NCI-H2227 treated with DMSO at 0.1 percent for 48 hours (cell line): ENCODE measurements around the gene LSM7.
"Not testable (repeated sequence)": the region's sequence is repeated elsewhere in the genome, so short reads cannot be mapped to it uniquely, and the experiment has no call there.

ENCODE experiments used
- DNase-seq: peaks from one replicate; lab custom pipeline; 2025; lab: John Stamatoyannopoulos, UW

The LSM7 gene

DNA sequence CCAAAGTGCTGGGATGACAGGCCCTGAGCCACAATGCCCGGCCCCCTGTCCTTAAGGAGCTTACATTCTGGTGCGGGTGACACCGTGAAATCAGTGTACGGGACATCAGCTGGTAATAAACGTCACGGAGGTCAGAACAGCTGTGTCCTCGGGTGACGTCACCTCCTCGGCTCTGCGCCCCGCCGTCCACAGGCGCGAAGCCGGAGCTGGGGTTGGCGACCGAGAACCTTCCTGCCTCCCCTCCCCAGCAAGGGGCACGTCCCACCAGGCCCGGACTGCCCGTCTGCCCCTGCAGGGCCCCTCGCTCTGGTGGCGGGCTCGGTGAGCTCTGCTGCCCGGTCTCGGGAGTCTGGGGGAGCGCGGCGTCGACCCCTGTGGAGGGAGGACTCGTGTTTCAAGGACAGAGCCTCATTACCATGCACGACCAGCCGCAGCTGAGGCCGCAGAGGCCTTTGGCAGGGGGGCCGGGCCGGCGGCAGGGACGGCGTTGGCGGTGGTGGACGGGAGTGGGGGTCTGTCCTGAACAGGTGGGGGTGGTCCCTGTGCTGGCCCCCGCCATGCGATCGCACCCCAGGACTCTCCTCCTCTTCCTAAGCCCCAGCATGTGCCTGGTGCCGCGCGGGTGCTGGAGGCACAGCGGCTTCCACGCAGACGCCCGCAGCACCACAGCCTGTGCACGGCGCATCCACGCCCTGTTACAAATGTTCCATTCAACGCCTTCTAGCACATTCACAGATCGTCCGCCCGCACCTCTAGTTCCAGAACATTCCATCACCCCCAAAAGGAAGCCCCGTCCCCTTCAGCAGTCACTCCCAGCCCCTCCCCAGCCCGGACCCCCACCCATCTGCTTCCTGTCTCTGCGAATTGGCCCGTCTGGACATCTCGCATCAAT, 25.8 kb downstream of the LSM7 start:
- DNase-seq: no peak

DNA sequence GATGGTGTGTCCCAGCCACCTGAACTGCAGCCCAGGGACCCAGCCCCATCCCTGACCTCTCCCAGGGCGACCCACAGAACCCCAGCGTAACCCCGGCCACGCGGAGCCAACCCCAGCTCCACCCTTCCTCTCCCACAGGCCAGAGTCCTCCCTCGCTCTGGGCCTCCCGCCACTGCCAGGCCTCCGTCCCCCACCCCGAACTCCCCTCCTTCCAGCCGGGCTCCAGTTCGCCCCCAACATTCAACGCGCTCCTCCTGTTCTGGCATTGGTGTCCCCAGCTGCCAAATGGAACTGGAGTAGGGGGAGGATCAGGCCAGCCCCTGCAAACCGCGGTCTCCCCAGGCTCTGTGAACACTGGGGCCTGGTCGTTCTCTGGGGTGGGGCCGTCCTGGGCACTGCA, 27.9 kb downstream of the LSM7 start:
- DNase-seq: no peak

DNA sequence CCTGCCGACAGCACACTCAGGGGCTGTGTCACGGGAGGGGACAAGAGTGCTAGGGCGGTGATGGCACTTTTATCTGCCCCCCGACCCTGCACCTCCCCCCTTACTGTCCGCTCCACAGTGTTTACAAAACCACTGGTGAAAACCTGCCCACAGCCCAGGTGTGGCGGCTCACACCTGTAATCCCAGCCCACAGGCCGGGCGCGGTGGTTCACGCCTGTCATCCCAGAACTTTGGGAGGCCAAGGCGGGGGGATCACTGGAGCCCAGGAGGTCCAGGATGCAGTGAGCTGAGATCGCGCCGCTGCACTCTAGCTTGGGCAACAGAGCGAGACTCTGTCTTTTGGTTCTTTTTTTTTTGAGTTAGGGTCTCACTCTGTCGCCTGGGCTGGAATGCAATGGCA, 32.2 kb downstream of the LSM7 start:
- no peak for DNase-seq

DNA sequence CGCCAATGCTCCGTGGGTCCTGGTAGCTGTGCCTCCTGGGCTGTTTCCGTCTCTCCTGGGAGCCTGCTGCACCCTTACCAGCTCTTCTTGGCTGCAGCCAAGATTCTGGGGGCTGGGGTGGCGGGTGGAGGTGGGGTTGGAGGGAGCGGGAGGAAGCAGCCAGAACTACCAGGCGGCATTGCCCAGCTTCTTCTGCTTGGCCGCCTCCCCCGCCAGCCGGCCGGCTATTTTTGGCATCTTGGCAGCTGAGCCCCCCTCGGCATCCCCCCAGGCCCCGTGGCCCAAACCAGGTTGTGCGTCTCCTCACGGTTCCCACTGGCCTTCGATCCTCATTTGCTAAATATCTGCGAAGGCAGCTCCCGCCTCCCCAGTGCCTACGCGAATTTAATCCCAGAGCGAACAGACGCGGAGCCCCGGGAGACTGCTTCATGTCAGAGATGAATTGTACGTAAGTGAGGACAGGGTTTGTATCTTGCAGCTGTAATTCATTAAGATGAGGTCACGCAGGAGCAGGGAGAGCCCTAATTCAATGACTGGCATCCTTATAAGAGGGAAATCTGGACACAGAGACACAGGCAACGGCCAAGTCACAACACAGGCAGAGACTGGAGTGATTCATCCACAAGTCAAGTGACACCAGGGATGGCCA, 33.6 kb downstream of the LSM7 start:
- DNase-seq: no peak

DNA sequence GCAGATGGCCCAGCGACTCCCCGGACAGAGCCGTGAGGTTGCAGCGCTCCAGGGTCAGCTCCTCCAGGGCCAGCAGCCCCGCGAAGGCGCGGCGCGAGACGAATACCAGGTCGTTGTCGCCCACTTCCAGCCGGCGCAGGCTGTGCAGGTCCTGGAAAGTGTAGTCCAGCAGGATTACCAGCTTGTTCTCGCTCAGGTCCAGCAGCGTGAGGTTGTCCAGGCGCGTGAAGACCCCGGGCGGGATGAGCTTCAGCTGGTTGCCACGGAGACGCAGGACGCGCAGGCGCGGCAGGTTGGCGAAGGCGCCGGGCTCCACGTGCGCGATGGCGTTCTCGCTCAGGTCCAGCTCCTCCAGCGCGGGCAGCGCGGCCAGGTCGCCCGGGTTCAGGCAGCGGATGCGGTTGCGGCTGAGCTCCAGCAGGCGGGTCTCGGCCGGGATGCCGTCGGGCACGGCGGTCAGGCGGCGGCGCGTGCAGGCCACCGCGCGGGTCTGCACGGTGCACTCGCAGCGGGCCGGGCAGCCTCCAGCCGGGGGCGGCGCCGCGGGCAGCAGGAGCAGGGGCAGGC, 37.1 kb downstream of the LSM7 start:
- DNase-seq: no peak

DNA sequence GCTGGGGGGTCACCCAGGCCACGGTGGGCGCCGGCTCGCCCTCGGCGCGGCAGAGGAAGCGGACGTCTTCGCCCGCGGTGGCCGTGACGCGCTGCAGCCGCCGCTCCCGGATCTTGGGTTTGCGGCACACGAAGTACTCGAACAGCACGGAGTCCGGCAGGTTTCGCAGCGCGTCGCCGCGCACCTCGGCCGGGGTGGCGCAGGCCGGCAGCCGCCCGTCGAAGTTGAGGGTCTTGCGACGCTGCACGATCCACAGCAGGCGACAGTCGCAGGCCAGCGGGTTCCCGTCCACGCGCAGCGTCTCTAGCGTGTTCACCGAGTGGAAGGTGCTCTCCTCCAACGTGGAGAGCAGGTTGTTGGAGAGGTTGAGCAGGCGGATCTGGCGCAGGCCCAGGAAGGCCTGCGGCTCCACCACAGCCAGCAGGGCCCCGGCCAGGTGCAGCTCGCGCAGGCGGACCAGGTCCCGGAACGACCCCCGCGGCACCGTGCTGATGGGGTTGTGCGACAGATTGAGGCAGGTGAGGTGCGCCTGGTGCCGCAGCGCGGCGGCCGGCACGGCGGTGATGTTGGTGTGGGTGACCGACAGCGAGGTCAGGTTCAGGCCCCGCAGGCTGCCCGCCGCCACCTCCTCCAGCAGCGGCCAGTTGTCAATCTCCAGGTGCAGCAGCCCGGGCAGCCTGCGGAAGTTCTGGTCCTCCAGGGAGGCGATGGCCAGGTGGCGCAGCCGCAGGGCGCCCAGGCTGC, 37.8 kb downstream of the LSM7 start:
- no peak for DNase-seq

DNA sequence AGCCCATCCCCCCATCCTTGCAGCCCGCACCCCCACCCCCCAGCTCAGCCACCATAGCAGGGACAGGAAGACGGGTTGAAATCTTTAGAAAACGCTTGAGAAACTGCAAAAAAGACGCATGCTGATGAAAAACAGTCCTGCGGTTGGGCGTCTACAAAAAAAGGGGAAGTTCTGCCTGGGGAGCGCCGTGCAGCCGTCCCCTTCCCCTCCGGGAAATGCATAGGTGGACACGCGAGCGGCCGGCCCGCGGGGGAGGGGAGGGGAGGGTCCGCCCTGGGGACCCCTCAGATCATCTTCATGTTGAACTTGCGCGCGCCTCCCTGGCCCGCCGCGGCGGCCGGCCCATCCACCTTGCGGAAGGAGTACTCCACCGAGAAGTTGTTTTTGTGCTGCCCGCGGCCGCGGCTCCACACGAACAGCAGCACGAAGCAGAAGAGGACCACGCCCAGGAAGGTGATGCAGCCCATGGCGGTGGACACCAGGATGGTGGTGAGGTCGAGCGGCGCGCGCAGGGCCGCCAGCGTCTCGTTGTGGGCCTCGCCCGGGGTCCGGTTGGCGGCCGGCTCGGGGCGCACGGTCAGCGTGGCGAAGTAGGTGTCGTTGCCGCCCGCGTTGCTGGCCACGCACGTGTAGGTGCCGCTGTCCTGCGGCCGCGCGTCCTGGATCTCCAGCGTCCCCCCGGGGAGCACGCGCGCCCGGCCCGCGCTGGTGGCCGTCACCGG, 38.5 kb downstream of the LSM7 start:
- no peak for DNase-seq

DNA sequence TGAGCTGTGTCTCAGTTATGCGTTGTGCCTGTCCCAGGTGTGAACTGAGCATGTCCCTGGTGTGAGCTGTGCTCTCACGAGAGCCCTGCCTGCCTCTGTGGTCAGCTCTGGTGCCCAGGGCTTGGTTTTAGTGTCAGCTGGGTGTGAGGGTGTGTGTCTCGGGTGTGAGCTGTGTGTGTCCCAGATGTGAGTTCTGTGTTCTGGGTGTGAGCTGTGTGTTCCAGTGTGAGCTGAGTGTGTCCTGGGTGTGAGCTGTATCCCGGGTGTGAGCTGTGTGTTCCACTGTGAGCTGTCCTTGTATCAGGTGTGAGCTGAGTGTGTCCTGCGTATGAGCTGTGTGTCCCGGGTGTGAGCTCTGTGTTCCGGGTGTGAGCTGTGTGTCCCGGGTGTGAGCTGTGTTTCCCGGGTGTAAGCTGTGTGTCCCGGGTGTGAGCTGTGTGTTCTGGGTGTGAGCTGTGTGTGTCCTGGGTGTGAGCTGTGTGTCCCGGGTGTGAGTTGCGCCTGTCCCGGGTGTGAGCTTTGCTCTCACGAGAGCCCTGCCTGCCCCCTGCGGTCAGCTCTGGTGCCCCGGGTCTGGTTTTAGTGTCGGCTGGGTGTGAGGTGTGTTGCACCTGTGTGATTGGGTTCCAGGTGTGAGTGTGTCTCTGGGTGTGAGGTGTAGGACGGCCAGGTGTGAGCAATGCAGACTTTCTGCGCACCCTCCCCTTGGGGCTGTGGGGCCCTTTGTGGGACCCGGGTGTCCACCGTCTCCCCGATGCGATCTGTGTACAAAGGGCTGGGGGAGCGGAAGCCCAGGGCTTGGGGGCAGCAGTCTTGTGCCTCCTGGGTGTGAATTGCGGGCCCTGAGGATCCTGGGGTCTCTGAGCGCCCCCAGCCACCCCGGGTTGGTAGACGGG, 39.3 kb downstream of the LSM7 start:
- no peak for DNase-seq

DNA sequence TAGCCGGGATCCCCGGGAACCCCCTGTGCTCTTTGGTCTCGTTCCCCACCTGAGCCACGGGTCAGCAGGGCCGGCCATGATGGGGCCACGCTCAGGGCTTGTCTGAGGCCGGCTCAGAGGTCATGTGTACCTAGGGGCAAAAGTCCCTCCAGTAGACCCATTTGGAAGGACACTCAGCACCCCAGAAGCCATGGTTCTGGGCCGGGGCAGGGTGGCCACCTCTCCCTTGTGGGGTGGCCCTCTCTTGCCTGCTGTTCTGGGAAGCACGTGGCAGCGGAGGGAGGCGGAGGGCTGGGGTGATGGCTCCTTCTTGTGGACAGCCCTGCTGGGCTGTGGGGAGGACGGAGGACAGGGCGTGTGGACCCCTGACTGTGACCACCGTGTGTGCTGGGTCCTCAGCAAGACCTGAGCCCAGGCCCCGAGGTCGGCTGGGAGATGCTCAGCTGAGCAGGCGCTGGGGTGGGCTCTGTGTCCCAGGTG, 40.0 kb downstream of the LSM7 start:
- DNase-seq: peak; percentile 27

DNA sequence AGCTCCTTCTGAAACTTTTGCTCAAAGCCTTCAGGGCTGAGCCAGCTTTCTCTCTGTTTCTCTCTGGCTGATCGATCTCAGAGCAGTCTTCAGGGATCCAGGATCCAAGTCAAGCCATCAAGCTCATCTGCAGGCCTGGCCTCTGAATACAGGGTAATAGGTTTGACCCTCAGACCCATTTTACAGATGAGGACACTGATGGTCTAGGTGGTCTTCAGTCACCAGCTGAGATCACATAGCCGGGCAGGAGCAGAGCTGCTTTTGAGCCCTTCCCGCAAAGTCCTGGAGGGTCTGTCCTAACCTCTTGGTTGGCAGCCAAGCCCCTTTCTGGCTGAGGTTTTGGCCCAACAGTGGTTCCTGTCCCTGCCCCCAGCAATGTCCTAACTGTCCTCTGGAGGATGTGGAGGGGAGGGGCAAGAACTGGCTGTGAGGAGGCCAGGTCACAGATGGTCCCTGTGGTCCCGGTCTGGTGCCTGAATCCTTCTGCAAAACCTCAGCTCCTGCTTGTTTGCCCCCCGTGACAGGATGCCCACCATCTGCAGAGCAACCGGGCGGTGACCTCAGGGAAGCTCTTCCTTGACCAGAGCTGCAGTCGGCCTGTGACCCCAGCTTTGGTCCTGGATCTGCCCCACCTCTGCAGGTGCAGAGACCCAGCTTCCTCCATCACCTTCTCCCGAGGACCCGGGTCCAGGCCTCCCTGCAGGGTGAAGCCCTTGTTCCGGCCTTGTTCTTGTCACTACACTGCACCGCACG, 40.6 kb downstream of the LSM7 start:
- DNase-seq: no peak

DNA sequence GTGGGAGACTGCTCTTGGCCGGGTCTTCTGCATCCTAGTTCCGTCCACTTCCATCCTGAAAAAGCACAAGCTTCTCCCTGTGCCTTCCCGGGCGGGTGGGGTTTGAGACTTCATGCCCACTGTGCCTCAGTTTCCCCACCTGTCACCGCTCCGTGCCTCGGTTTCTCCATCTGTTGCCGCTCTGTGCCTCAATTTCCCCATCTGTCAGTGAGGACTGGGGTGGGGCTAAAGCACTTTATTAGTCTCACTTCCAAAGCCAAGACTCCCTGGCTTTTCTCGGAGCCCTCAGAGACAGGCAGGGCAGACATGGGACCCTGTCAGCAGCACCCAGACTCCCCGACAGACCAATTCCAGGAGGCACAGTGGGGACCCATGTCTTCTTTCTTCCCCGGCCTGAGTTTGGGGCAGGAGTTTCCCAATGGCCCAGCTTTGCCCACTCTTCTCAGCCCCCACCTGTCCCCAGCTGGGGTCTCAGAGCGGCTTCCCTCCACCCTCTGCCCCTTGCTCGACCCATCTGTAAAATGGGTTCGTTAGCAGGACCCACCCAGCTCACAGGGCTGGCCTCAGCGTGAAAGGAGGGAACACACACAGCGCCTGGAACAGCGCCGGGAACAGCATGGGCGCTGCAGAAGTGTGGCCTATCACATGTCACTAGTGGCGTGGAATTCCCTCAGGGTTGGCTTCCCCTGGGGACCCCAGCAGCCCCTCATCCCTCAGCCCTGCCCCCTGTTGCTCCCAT, 41.8 kb downstream of the LSM7 start:
- DNase-seq: no peak

DNA sequence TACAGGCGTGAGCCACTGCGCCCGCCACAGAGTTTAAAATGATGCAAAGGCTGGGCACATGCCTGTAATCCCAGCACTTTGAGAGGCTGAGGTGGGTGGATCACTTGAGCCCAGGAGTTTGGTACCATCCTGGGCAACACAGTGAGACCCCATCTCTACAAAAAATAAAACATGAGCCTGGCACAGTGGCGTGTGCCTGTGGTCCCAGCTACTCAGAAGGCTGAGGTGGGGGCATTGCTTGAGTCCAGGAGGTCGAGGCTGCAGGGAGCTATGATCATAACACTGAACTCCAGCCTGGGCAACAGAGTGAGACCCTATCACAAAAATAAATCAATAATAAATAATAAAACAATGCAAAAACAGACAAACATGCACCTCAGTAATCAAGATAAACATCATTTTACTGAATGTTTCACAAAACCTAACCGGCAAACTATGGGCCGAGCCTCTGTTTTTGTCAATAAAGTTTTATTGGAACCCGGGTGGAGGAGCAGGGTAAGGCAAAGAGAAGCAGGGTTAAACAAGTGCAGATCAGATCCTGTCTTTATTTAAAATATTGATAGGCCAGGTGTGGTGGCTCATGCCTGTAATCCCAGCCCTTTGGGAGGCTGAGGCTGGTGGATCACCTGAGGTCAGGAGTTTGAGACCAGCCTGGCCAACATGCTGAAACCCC, 44.4 kb downstream of the LSM7 start:
- no peak for DNase-seq

DNA sequence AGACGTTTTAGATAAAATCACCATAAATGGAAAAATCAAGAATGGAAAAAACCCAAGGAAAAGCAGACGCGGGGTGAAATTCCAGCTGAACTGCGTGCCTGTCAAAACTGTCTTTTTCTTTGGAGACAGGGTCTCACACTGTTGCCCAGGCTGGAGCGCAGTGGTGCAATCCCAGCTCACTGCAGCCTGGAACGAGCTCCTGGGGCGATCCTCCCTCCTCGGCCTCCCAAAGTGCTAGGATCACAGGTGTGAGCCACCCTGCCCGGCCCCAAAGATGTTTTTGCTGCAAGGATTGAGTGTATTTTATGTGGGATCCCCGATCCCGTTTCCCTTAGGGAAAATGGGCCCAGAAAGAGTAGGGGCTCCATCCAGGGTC, 45.5 kb downstream of the LSM7 start:
- DNase-seq: no peak

DNA sequence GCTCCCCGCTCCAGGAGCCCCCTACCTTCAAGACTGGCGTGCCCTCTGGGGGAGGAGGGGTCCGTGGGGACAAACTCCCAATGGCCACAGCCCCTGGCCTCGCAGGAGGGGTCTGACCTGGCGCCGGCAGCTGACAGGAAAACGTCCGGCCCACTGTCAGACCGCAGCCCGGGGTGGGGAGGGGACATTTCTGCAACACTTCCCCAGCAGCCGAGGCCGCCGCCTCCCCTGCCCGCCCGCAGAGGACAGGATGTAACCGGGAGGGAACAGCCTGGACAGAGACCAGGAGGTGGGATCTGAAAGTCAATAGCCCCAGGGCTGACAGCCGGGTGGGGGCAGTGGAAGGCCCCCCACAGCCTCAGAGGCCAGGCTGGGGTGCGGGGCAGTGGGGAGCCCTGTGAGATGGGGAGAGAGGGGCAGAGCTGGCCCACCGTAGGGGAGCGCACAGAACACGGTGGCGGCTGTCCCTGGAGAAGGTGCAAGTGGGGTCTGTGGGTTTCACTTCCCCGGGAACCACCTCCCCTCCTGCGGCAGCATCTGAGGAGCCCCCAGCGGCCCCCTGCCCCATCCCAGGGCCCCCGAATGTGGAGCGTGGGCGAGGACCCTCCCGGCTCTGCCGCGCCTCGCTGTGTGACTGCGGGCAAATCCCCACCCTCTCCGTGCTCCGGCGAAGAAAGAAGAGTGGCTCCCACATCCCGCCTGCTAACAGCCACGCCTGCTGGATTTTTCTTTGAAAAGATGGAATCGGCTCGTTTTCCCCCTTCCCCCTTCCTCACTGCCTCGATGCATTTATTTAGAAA, 46.1 kb downstream of the LSM7 start, which contains the start of gene PEAK3:
Gene PEAK3 (minus strand): TSS at position 114 of the 800 bp plus-strand sequence. CDS start 1,244 bp downstream, outside the sequence.
- DNase-seq: no peak

DNA sequence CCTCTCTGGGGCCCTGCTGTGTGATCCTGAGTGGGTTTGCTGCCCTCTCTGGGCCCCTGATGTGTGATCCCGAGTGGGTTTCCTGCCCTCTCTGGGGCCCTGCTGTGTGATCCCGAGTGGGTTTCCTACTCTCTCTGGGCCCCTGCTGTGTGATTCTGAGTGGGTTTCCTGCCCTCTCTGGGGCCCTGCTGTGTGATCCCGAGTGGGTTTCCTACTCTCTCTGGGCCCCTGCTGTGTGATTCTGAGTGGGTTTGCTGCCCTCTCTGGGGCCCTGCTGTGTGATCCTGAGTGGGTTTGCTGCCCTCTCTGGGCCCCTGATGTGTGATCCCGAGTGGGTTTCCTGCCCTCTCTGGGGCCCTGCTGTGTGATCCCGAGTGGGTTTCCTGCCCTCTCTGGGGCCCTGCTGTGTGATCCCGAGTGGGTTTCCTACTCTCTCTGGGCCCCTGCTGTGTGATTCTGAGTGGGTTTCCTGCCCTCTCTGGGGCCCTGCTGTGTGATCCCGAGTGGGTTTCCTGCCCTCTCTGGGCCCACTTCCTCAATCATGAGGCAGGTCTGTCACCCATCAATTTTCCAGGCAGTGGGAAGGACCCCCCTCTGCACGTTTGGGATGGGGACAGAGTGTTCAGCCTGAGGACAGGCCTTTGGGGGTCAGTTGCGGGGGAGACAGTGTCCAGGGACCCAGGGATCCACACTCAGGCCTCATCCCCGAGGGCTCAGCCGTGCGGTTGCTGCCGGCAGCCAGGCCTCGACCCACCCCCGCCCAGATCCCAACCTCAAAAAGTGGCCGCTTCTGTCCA, 46.9 kb downstream of the LSM7 start:
- not testable (repeated sequence) for DNase-seq

DNA sequence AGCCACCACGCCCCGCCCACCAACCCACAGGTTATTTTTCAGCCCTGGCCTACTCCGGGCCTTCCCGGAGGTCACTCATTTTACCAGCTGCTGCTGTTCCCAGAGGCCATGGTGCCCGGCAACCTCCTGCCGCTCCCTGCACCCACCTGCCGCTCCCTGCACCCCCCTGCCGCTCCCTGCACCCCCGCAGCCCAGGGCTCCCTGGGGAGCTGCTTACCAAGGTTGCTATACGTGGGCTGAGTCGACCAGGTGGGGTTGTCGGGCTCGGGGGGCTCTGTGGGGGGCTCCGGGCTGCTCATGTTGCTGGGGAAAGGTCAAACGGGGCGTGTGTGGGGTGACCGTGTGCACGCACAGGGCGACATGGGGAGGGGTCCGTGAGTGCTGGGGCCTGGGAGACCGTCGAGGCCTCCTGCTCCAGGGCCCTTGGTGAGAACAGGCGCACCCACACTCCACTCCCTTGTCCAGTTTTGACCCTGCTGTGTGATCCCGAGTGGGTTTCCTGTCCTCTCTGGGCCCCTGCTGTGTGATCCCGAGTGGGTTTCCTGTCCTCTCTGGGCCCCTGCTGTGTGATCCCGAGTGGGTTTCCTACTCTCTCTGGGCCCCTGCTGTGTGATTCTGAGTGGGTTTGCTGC, 47.6 kb downstream of the LSM7 start:
- DNase-seq: no peak
